HepG2 (cell line): ENCODE data around the gene KCTD15. TPM values are rescaled to one million over a fixed set of nuclear protein-coding genes. Genes with fewer than 3 reads are reported as not detected.

Source experiments
- ATAC-seq: fragments of 200-7000 bp; cut with Tn5 transposase; 3 replicates; pipeline ENCODE4 v1.9.1; 2020; ENCODE audit warnings: mild to moderate bottlenecking, moderate library complexity
- BruUV-seq: library from RNA; stranded (reverse); fragments of 400-500 nt; replicated peaks from 2 replicates; lab custom pipeline; 2021; lab: Mats Ljungman, UMichigan
- CTCF ChIA-PET: fragments of 300-600 bp; formaldehyde crosslinking; extraction: SDS; loops from one replicate; lab custom pipeline; 2021; ENCODE audit warnings: low total read pairs, inconsistent platforms, low intra/inter-chr PET ratio; lab: Yijun Ruan, JAX
- POLR2A ChIA-PET: fragments of 350-600 bp; sonication (Branson Sonifier 250); formaldehyde crosslinking; loops from one replicate; lab custom pipeline; 2020; ENCODE audit warnings: antibody characterized with exemption, inconsistent platforms; lab: Yijun Ruan, JAX
- DNase-seq: peaks from one replicate; pipeline ENCODE4 v3.0.0-alpha.2; 2015; ENCODE audit warnings: low spot score
- FAIRE-seq: peaks from 3 replicates; lab custom pipeline; 2011; peaks lifted over from hg19 to GRCh38; lab: Jason Lieb, UNC
- H2AFZ ChIP-seq: one replicate; pipeline ENCODE4 v1.6.1; 2011; ENCODE audit warnings: low read length, inconsistent platforms
- H3K27ac ChIP-seq: fragments of 300-600 bp; 3 replicates; pipeline ENCODE4 v1.8.0; 2011; ENCODE audit warnings: mixed run types, mild to moderate bottlenecking, mixed read lengths, low read length, inconsistent platforms; ENCODE audit not compliant: insufficient read depth; ENCODE audit errors: extremely low read length
- H3K27me3 ChIP-seq, 2 experiments: fragments of 200-600 bp in 1 of 2; 2 replicates in 1 of 2; 3 replicates in 1 of 2; pipeline versions ENCODE4 v1.6.0 to v1.8.0; 2011; ENCODE audit warnings: low read length in 2 of 2, mild to moderate bottlenecking in 2 of 2, moderate library complexity in 2 of 2, inconsistent platforms in 1 of 2; ENCODE audit not compliant: insufficient read depth in 2 of 2, control insufficient read depth in 1 of 2
- H3K36me3 ChIP-seq, 2 experiments: fragments of 200-600 bp in 1 of 2; replicated peaks in 1 of 2; 2 replicates in 1 of 2; 3 replicates in 1 of 2; pipeline versions ENCODE4 v1.5.1 to v1.8.0; 2011; ENCODE audit warnings: low read length in 2 of 2, inconsistent platforms in 1 of 2; ENCODE audit not compliant: insufficient read depth in 2 of 2, control insufficient read depth in 1 of 2
- H3K4me1 ChIP-seq: 2 replicates; pipeline ENCODE4 v1.5.1; 2012; ENCODE audit warnings: low read length, inconsistent platforms; ENCODE audit not compliant: insufficient read depth
- H3K4me2 ChIP-seq: 2 replicates; pipeline ENCODE4 v1.6.0; 2011; ENCODE audit warnings: low read depth, low read length, inconsistent platforms
- H3K4me3 ChIP-seq, 3 experiments: fragments of 200-600 bp in 1 of 3; sonication (generic), shearing (Covaris generic) in 1 of 3; replicated peaks in 1 of 3; 2 replicates each; pipeline ENCODE4 v1.5.1; 2011 to 2016; ENCODE audit warnings: low read length in 3 of 3, inconsistent platforms in 2 of 3, low read depth in 2 of 3, mild to moderate bottlenecking in 2 of 3, control low read depth in 1 of 3, mixed read lengths in 1 of 3; ENCODE audit not compliant: insufficient read depth in 1 of 3
- H3K79me2 ChIP-seq: one replicate; pipeline ENCODE4 v1.6.1; 2011; ENCODE audit warnings: low read length, inconsistent platforms; ENCODE audit not compliant: insufficient read depth
- H3K9ac ChIP-seq: 2 replicates; pipeline ENCODE4 v1.6.0; 2011; ENCODE audit warnings: mild to moderate bottlenecking, low read depth, low read length, inconsistent platforms; ENCODE audit not compliant: insufficient read depth
- H3K9me3 ChIP-seq: 2 replicates; pipeline ENCODE4 v1.5.1; 2012; ENCODE audit warnings: mild to moderate bottlenecking, low read length
- H4K20me1 ChIP-seq: 2 replicates; pipeline ENCODE4 v1.6.0; 2011; ENCODE audit warnings: inconsistent platforms, mild to moderate bottlenecking, low read length, moderate library complexity; ENCODE audit not compliant: insufficient read depth
- CCDC6 ChIP-seq: sonication (generic); formaldehyde crosslinking; IDR thresholded peaks from 2 replicates; pipeline ENCODE4 v1.8.1; 2022; ENCODE audit warnings: mild to moderate bottlenecking, missing genetic modification reagents, moderate library complexity
- HOXA3 ChIP-seq: sonication (generic); formaldehyde crosslinking; IDR thresholded peaks from 2 replicates; pipeline ENCODE4 v1.5.0; 2020; ENCODE audit warnings: missing genetic modification reagents
- SATB2 ChIP-seq: sonication (generic); formaldehyde crosslinking; IDR thresholded peaks from 2 replicates; pipeline ENCODE4 v1.5.0; 2020; ENCODE audit warnings: missing genetic modification reagents
- TBP ChIP-seq: sonication (generic); formaldehyde crosslinking; IDR thresholded peaks from 2 replicates; pipeline ENCODE4 v1.5.0; 2020; ENCODE audit warnings: missing genetic modification reagents
- U2AF2 ChIP-seq: fragments of 200-400 bp; formaldehyde crosslinking; IDR thresholded peaks from 2 replicates; pipeline ENCODE4 v1.6.1; 2017; ENCODE audit warnings: low read depth, mild to moderate bottlenecking, low read length
- ZBTB40 ChIP-seq, 2 experiments: fragments of 450-650 bp in 1 of 2; sonication (generic) in 1 of 2; formaldehyde crosslinking in 1 of 2; IDR thresholded peaks; 2 replicates each; pipeline versions ENCODE4 v1.6.1 to v1.8.0; 2016 to 2022; ENCODE audit warnings: antibody characterized with exemption in 1 of 2, mild to moderate bottlenecking in 1 of 2, missing genetic modification reagents in 1 of 2
- ZFP36 ChIP-seq: fragments of 150-350 bp; IDR thresholded peaks from 2 replicates; pipeline ENCODE4 v1.6.1; 2018; ENCODE audit warnings: borderline replicate concordance, low read length, low read depth; ENCODE audit not compliant: partially characterized antibody
- ZNF430 ChIP-seq: sonication (generic); formaldehyde crosslinking; IDR thresholded peaks from 2 replicates; pipeline ENCODE4 v1.9.0; 2021; ENCODE audit warnings: mild to moderate bottlenecking, missing genetic modification reagents
- ZNF431 ChIP-seq: sonication (generic); formaldehyde crosslinking; IDR thresholded peaks from 2 replicates; pipeline ENCODE4 v1.9.0; 2022; ENCODE audit warnings: missing genetic modification reagents, low read depth, mild to moderate bottlenecking, borderline replicate concordance
- ZNF572 ChIP-seq: sonication (generic); formaldehyde crosslinking; IDR thresholded peaks from 2 replicates; pipeline ENCODE4 v1.5.1; 2020; ENCODE audit warnings: mild to moderate bottlenecking, missing genetic modification reagents
- ZNF83 ChIP-seq: sonication (generic); formaldehyde crosslinking; IDR thresholded peaks from 2 replicates; pipeline ENCODE4 v1.4.0; 2020; ENCODE audit warnings: missing genetic modification reagents, mild to moderate bottlenecking, borderline replicate concordance
- WGBS: methylation state at CpG from one replicate; pipeline ENCODE4 v1.1.6; 2017; ENCODE audit warnings: low lambda C conversion rate; 5-methylcytosine and 5-hydroxymethylcytosine counted together
- in situ Hi-C: cut with HindIII; loops from 2 replicates; pipeline ENCODE4 v1.10.0; 2017; ENCODE audit warnings: low pct_unique_long_range_greater_than_20kb; ENCODE audit not compliant: extremely low pct_ligation_motif_present
- intact Hi-C: fragments of 100-400 bp; cut with micrococcal nuclease; formaldehyde crosslinking; loops from one replicate; pipeline ENCODE4 v1.10.0; 2022; ENCODE audit not compliant: unreplicated experiment
- polyA plus RNA-seq, 8 experiments: library from polyadenylated mRNA; depleted of rRNA in 3 of 8; stranded (reverse) in 7 of 8; unstranded in 1 of 8; fragments of >200 nt; fragmentation: Illumina TruSeq in 4 of 8; extraction: Trizol in 4 of 8; gene quantifications; 2 replicates each; pipeline versions ENCODE4 v1.2.1 to v1.2.3, GENCODE V29; 2011 to 2016; ENCODE audit warnings: low read depth in 4 of 8, missing spikeins in 1 of 8, mixed read lengths in 1 of 8; ENCODE audit not compliant: insufficient read depth in 1 of 8
- total RNA-seq, 5 experiments: library from RNA; depleted of rRNA; stranded (reverse); fragments of >200 nt; fragmentation: Illumina TruSeq; extraction: Trizol; gene quantifications; 2 replicates each; pipeline ENCODE4 v1.2.3, GENCODE V29; 2016; ENCODE audit warnings: low read depth in 1 of 5

KCTD15 gene
- total and polyA plus RNA-seq, 2 of the 13 experiments (the other 11 are each of a cell fraction or from before 2014, with no cell fraction given), result 13.2 to 16.7 TPM

GRCh38 chr19:33830264-33830663, 33.6 kb downstream of the KCTD15 start:
- in situ Hi-C loops (no loop called here), intact Hi-C loops (no loop called here)
- ATAC-seq (no peak), DNase-seq (no peak), FAIRE-seq (no peak)
- Histone ChIP-seq H4K20me1 (no peaks in the 10 kb centered on the region), H3K36me3 (no peaks in the 10 kb centered on the region), H3K4me2 (no peak overlapping the region), H3K4me1 (no peaks in the 10 kb centered on the region), H3K9me3 (no peaks in the 10 kb centered on the region), H3K4me3 (no peak overlapping the region), H3K27me3 (peaks cover 0 to 8% of the 10 kb centered on the region in 2 experiments; a peak in 1 of 5 replicates), H2AFZ (no peak overlapping the region), H3K27ac (no peak overlapping the region), H3K79me2 (no peaks in the 10 kb centered on the region), H3K9ac (no peak overlapping the region)
- POLR2A ChIA-PET, result no interaction called here
- BruUV-seq, result no TSS peak
- CTCF ChIA-PET, result no interaction called here
- TF ChIP-seq TBP (CRISPR knock-in tag) (no peak), U2AF2 (no peak), ZNF572 (CRISPR knock-in tag) (no peak), SATB2 (CRISPR knock-in tag) (no peak), ZNF83 (CRISPR knock-in tag) (no peak), ZBTB40 (IDR thresholded peaks at IDR 0.05) (no peak), ZBTB40 (CRISPR knock-in tag; IDR thresholded peaks at IDR 0.05) (no peak), CCDC6 (no peak), ZNF431 (CRISPR knock-in tag) (no peak), HOXA3 (CRISPR knock-in tag) (no peak), ZNF430 (no peak), ZFP36 (no peak)
- 35% methylated on average over 3 of the region's 3 CpGs for WGBS
